HepG2 (cell line): Measurements from ENCODE around the gene TUBB. TPM values are rescaled to one million over a fixed set of nuclear protein-coding genes. Genes with fewer than 3 reads are reported as not detected.

ENCODE experiments used
- AHR ChIP-seq: IDR thresholded peaks from 2 replicates; pipeline ENCODE4 v1.6.1; 2018; ENCODE audit warnings: missing genetic modification reagents, missing compliant biosample characterization
- DPF2 ChIP-seq: sonication (generic); formaldehyde crosslinking; IDR thresholded peaks from 2 replicates; pipeline ENCODE4 v1.4.0; 2020; ENCODE audit warnings: mild to moderate bottlenecking, low read depth, missing genetic modification reagents, borderline replicate concordance
- GTF2F1 ChIP-seq: fragments of 150-350 bp; IDR thresholded peaks from 2 replicates; pipeline ENCODE4 v1.6.1; 2014; ENCODE audit warnings: low read length
- HES4 ChIP-seq: sonication (generic); formaldehyde crosslinking; IDR thresholded peaks from 2 replicates; pipeline ENCODE4 v1.9.0; 2021; ENCODE audit warnings: mild to moderate bottlenecking, missing genetic modification reagents, borderline replicate concordance
- HOXA3 ChIP-seq: sonication (generic); formaldehyde crosslinking; IDR thresholded peaks from 2 replicates; pipeline ENCODE4 v1.5.0; 2020; ENCODE audit warnings: missing genetic modification reagents
- KDM2A ChIP-seq: sonication (generic); formaldehyde crosslinking; IDR thresholded peaks from 2 replicates; pipeline ENCODE4 v1.4.0; 2020; ENCODE audit warnings: low read depth, missing genetic modification reagents, borderline replicate concordance
- MTF1 ChIP-seq: sonication (generic); formaldehyde crosslinking; IDR thresholded peaks from 2 replicates; pipeline ENCODE4 v1.5.0; 2020; ENCODE audit warnings: missing genetic modification reagents
- NCOA2 ChIP-seq: sonication (generic); formaldehyde crosslinking; IDR thresholded peaks from 2 replicates; pipeline ENCODE4 v1.8.0; 2022; ENCODE audit warnings: inconsistent platforms
- NPAS2 ChIP-seq: sonication (generic); formaldehyde crosslinking; IDR thresholded peaks from 2 replicates; pipeline ENCODE4 v1.8.0; 2022; ENCODE audit warnings: mild to moderate bottlenecking, missing genetic modification reagents, borderline replicate concordance
- RARA ChIP-seq: IDR thresholded peaks from 2 replicates; pipeline ENCODE4 v1.6.1; 2016; ENCODE audit warnings: missing genetic modification reagents, missing compliant biosample characterization
- RCOR2 ChIP-seq: IDR thresholded peaks from 2 replicates; pipeline ENCODE4 v1.6.1; 2016; ENCODE audit warnings: missing biosample characterization, missing genetic modification reagents
- SALL2 ChIP-seq: sonication (generic); formaldehyde crosslinking; IDR thresholded peaks from 2 replicates; pipeline ENCODE4 v1.8.1; 2023; ENCODE audit warnings: mild to moderate bottlenecking, missing genetic modification reagents, inconsistent platforms
- SOX13 ChIP-seq, 3 experiments: fragments of 450-650 bp in 1 of 3; sonication (generic) in 1 of 3; formaldehyde crosslinking in 1 of 3; IDR thresholded peaks in 2 of 3; conservative IDR thresholded peaks in 1 of 3; 2 replicates each; pipeline versions ENCODE4 v1.5.0 to v1.6.1; 2016 to 2020; ENCODE audit warnings: antibody characterized with exemption in 1 of 3, mild to moderate bottlenecking in 1 of 3, missing compliant biosample characterization in 1 of 3, missing genetic modification reagents in 1 of 3, moderate library complexity in 1 of 3
- TAF15 ChIP-seq: fragments of 200-400 bp; formaldehyde crosslinking; IDR thresholded peaks from one replicate; pipeline ENCODE4 v1.6.1; 2018; ENCODE audit warnings: mild to moderate bottlenecking, low read depth, low read length; ENCODE audit not compliant: poor library complexity, severe bottlenecking
- TGIF2 ChIP-seq: IDR thresholded peaks from 2 replicates; pipeline ENCODE4 v1.6.1; 2016; ENCODE audit warnings: control low read depth, missing compliant biosample characterization
- TMF1 ChIP-seq: sonication (generic); formaldehyde crosslinking; IDR thresholded peaks from 2 replicates; pipeline ENCODE4 v1.8.1; 2022; ENCODE audit warnings: low read depth, missing genetic modification reagents
- TP53 ChIP-seq: sonication (generic); formaldehyde crosslinking; conservative IDR thresholded peaks from 2 replicates; pipeline ENCODE4 v1.4.0; 2020; ENCODE audit warnings: missing genetic modification reagents
- ZBTB43 ChIP-seq: sonication (generic); formaldehyde crosslinking; conservative IDR thresholded peaks from 2 replicates; pipeline ENCODE4 v1.4.0; 2020; ENCODE audit warnings: missing genetic modification reagents
- ZNF547 ChIP-seq: sonication (generic); formaldehyde crosslinking; IDR thresholded peaks from 2 replicates; pipeline ENCODE4 v1.5.1; 2020; ENCODE audit warnings: mild to moderate bottlenecking, missing genetic modification reagents
- ZNF770 ChIP-seq: sonication (generic); formaldehyde crosslinking; IDR thresholded peaks from 2 replicates; pipeline ENCODE4 v1.5.0; 2020; ENCODE audit warnings: mild to moderate bottlenecking, missing genetic modification reagents
- ZSCAN21 ChIP-seq: sonication (generic); formaldehyde crosslinking; IDR thresholded peaks from 2 replicates; pipeline ENCODE4 v1.8.0; 2022; ENCODE audit warnings: mild to moderate bottlenecking, missing genetic modification reagents, moderate library complexity, borderline replicate concordance
- polyA plus RNA-seq, 8 experiments: library from polyadenylated mRNA; depleted of rRNA in 3 of 8; stranded (reverse) in 7 of 8; unstranded in 1 of 8; fragments of >200 nt; fragmentation: Illumina TruSeq in 4 of 8; extraction: Trizol in 4 of 8; gene quantifications; 2 replicates each; pipeline versions ENCODE4 v1.2.1 to v1.2.3, GENCODE V29; 2011 to 2016; ENCODE audit warnings: low read depth in 4 of 8, missing spikeins in 1 of 8, mixed read lengths in 1 of 8; ENCODE audit not compliant: insufficient read depth in 1 of 8
- total RNA-seq, 5 experiments: library from RNA; depleted of rRNA; stranded (reverse); fragments of >200 nt; fragmentation: Illumina TruSeq; extraction: Trizol; gene quantifications; 2 replicates each; pipeline ENCODE4 v1.2.3, GENCODE V29; 2016; ENCODE audit warnings: low read depth in 1 of 5
- TF ChIP-seq, protein P1 (sequence below): sonication (generic); formaldehyde crosslinking; IDR thresholded peaks from 2 replicates; pipeline ENCODE4 v1.5.0; 2020; ENCODE audit warnings: mild to moderate bottlenecking, low read depth, missing genetic modification reagents, borderline replicate concordance
- TF ChIP-seq, protein P2 (sequence below): sonication (generic); formaldehyde crosslinking; IDR thresholded peaks from 2 replicates; pipeline ENCODE4 v1.5.0; 2020; ENCODE audit warnings: mild to moderate bottlenecking, missing genetic modification reagents, moderate library complexity

TUBB gene
- total and polyA plus RNA-seq, 2 of the 13 experiments (the other 11 are each of a cell fraction or from before 2014, with no cell fraction given), result 911 to 1,163 TPM

DNA sequence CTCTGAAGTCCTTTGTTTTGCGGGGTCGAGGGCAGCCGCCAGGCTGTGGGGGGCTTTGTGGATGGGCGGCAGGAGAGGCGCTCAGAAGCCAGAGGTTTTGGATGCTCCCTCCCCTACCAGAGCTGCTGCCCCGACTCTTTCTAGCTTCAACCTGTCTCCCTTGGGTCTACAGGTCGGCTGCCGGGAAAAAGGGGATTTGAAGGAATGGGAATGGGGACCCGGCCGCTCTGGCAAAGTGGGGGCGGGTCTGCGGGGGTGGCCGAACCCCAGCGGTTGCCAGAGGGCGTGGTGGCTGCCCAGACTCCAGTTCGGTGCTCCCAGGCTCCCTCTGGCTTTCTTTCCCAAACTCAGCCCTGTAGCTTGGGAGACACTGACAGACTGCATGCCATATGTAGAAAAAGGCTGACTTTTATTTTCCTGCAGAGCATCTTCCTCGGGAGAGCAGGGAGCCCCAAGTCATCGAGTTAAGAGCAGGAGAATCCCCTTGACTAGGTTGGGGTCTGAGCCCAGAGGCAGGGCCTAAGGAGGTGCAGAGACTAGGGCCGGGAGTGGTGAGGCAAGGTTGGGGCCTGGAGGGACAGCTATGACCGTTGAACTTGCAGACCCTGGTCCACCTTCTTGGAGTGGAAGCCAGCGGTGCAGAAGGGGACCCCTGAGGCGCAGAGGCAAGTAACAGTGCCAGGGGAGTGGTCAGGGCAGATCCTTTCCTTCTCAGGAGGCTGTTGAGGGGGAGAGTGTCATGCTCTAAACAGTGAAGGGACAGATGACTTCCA is 32.3 kb upstream of the TUBB start (continued):
- TF ChIP-seq TP53 (CRISPR knock-in tag) (no peak), RCOR2 (CRISPR knock-in tag) (no peak), ZSCAN21 (no peak), GTF2F1 (no peak), ZBTB43 (CRISPR knock-in tag) (0 out of 2 replicates have a peak, but pooled peaks have one; percentile 20), ZNF770 (CRISPR knock-in tag) (no peak), HES4 (CRISPR knock-in tag) (0 out of 2 replicates have a peak, but pooled peaks have one; percentile 51), HOXA3 (CRISPR knock-in tag) (no peak), ZNF547 (CRISPR knock-in tag) (no peak; the same call in 1 of the 2 replicates), TMF1 (CRISPR knock-in tag) (no peak), RARA (CRISPR knock-in tag) (no peak), MTF1 (CRISPR knock-in tag) (no peak), NCOA2 (CRISPR knock-in tag) (no peak), DPF2 (CRISPR knock-in tag) (no peak), TAF15 (no peak), TGIF2 (CRISPR knock-in tag) (0 out of 2 replicates have a peak, but pooled peaks have one; percentile 10), SOX13 (IDR thresholded peaks at IDR 0.05) (no peak), SOX13 (CRISPR knock-in tag; conservative IDR thresholded peaks at IDR 0.05 in 1 of 2, IDR thresholded peaks at IDR 0.05 in 1 of 2) (no peak), NPAS2 (CRISPR knock-in tag) (no peak), SALL2 (CRISPR knock-in tag) (no peak), KDM2A (CRISPR knock-in tag) (no peak), AHR (CRISPR knock-in tag) (no peak)
- TF ChIP-seq, protein P1, sequence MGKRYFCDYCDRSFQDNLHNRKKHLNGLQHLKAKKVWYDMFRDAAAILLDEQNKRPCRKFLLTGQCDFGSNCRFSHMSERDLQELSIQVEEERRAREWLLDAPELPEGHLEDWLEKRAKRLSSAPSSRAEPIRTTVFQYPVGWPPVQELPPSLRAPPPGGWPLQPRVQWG (CRISPR knock-in tag), result no peak
- TF ChIP-seq, protein P2, sequence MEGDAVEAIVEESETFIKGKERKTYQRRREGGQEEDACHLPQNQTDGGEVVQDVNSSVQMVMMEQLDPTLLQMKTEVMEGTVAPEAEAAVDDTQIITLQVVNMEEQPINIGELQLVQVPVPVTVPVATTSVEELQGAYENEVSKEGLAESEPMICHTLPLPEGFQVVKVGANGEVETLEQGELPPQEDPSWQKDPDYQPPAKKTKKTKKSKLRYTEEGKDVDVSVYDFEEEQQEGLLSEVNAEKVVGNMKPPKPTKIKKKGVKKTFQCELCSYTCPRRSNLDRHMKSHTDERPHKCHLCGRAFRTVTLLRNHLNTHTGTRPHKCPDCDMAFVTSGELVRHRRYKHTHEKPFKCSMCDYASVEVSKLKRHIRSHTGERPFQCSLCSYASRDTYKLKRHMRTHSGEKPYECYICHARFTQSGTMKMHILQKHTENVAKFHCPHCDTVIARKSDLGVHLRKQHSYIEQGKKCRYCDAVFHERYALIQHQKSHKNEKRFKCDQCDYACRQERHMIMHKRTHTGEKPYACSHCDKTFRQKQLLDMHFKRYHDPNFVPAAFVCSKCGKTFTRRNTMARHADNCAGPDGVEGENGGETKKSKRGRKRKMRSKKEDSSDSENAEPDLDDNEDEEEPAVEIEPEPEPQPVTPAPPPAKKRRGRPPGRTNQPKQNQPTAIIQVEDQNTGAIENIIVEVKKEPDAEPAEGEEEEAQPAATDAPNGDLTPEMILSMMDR (CRISPR knock-in tag), result 0 out of 2 replicates have a peak, but pooled peaks have one; percentile 14
